HCT116 (cell line): ENCODE data around the gene AP4M1. TPM values are rescaled to one million over a fixed set of nuclear protein-coding genes. Genes with fewer than 3 reads are reported as not detected.

ENCODE experiments used
- ATAC-seq: fragments of 200-7000 bp; cut with Tn5 transposase; 2 replicates; pipeline ENCODE4 v1.9.1; 2020; ENCODE audit warnings: mild to moderate bottlenecking, moderate library complexity
- BruUV-seq: library from RNA; stranded (reverse); fragments of 400-500 nt; replicated peaks from 2 replicates; lab custom pipeline; 2021; lab: Mats Ljungman, UMichigan
- CTCF ChIA-PET: fragments of 300-600 bp; sonication (Branson Sonifier 250); formaldehyde crosslinking; loops from one replicate; lab custom pipeline; 2021; ENCODE audit warnings: antibody characterized with exemption; lab: Charles Lee
- POLR2A ChIA-PET: fragments of 300-600, 350-600 bp; sonication (Branson Sonifier 250); formaldehyde crosslinking; loops from one replicate; lab custom pipeline; 2021; ENCODE audit warnings: antibody characterized with exemption; lab: Charles Lee
- RAD21 ChIA-PET, 2 experiments: fragments of 300-600 bp; sonication (Branson Sonifier 250); formaldehyde crosslinking; loops; one replicate each; lab custom pipeline; 2023; ENCODE audit warnings: low total read pairs in 2 of 2; ENCODE audit not compliant: uncharacterized antibody in 2 of 2, unreplicated experiment in 2 of 2, low non-redundant PET in 1 of 2; lab: Charles Lee
- DNase-seq: peaks from one replicate; pipeline ENCODE4 v3.0.0-alpha.2; 2010; ENCODE audit warnings: low read depth, low spot score
- H2AFZ ChIP-seq: fragments of 200-600 bp; shearing (Covaris generic), sonication (generic); 2 replicates; pipeline ENCODE4 v1.6.1; 2017; ENCODE audit warnings: low read depth, mixed run types, mixed read lengths, antibody characterized with exemption, low read length; ENCODE audit not compliant: poor library complexity, severe bottlenecking
- H3K27ac ChIP-seq: 2 replicates; pipeline ENCODE4 v1.5.1; 2012; ENCODE audit warnings: low read depth, low read length
- H3K27me3 ChIP-seq: fragments of 200-600 bp; sonication (generic); 2 replicates; pipeline ENCODE4 v1.6.1; 2016; ENCODE audit warnings: mixed run types, low read length, mixed read lengths; ENCODE audit not compliant: insufficient read depth
- H3K36me3 ChIP-seq, 2 experiments: fragments of 200-500 bp in 1 of 2; fragments of 200-600 bp in 1 of 2; sonication (Bioruptor generic) in 1 of 2; sonication (generic) in 1 of 2; 2 replicates each; pipeline versions ENCODE4 v1.5.1 to v1.6.1; 2014 to 2016; ENCODE audit warnings: low read length in 2 of 2, inconsistent platforms in 1 of 2, mixed read lengths in 1 of 2, mixed run types in 1 of 2; ENCODE audit not compliant: insufficient read depth in 2 of 2, control insufficient read depth in 1 of 2
- H3K4me1 ChIP-seq, 2 experiments: fragments of 200-600 bp in 1 of 2; sonication (generic) in 1 of 2; 2 replicates each; pipeline versions ENCODE4 v1.5.1 to v1.6.1; 2012 to 2017; ENCODE audit warnings: low read length in 2 of 2, inconsistent platforms in 1 of 2, mild to moderate bottlenecking in 1 of 2, mixed read lengths in 1 of 2, mixed run types in 1 of 2, moderate library complexity in 1 of 2; ENCODE audit not compliant: insufficient read depth in 2 of 2, control insufficient read depth in 1 of 2
- H3K4me2 ChIP-seq: fragments of 200-600 bp; sonication (generic); 2 replicates; pipeline ENCODE4 v1.6.1; 2017; ENCODE audit warnings: mixed run types, low read length, mixed read lengths
- H3K4me3 ChIP-seq, 2 experiments: fragments of 200-600 bp in 1 of 2; sonication (generic) in 1 of 2; replicated peaks in 1 of 2; 2 replicates each; pipeline ENCODE4 v1.5.1; 2011 to 2016; ENCODE audit warnings: low read length in 2 of 2, control low read depth in 1 of 2, low read depth in 1 of 2, mild to moderate bottlenecking in 1 of 2, mixed read lengths in 1 of 2, mixed run types in 1 of 2
- H3K79me2 ChIP-seq: fragments of 200-600 bp; sonication (generic); 2 replicates; pipeline ENCODE4 v1.6.1; 2017; ENCODE audit warnings: mild to moderate bottlenecking, mixed run types, low read length, moderate library complexity, mixed read lengths; ENCODE audit not compliant: insufficient read depth
- H3K9ac ChIP-seq: fragments of 200-600 bp; sonication (generic); 2 replicates; pipeline ENCODE4 v1.6.1; 2016; ENCODE audit warnings: low read length, mixed read lengths
- H3K9me2 ChIP-seq: fragments of 200-600 bp; sonication (generic), shearing (Covaris generic); 2 replicates; pipeline ENCODE4 v1.6.1; 2017; ENCODE audit warnings: mixed run types, mild to moderate bottlenecking, moderate library complexity; ENCODE audit not compliant: insufficient read depth
- H3K9me3 ChIP-seq, 2 experiments: fragments of 200-500 bp in 1 of 2; fragments of 200-600 bp in 1 of 2; sonication (Bioruptor generic) in 1 of 2; sonication (generic) in 1 of 2; 2 replicates each; pipeline ENCODE4 v1.6.1; 2014 to 2017; ENCODE audit warnings: low read length in 2 of 2, mixed read lengths in 2 of 2, inconsistent platforms in 1 of 2, low read depth in 1 of 2, mild to moderate bottlenecking in 1 of 2, mixed run types in 1 of 2, moderate library complexity in 1 of 2; ENCODE audit not compliant: control insufficient read depth in 1 of 2, insufficient read depth in 1 of 2
- H4K20me1 ChIP-seq: fragments of 200-600 bp; sonication (generic), shearing (Covaris generic); 2 replicates; pipeline ENCODE4 v1.6.1; 2017; ENCODE audit warnings: mixed run types, mild to moderate bottlenecking, moderate library complexity; ENCODE audit not compliant: insufficient read depth
- CBX3 ChIP-seq: IDR thresholded peaks from 2 replicates; pipeline ENCODE4 v1.6.1; 2012; ENCODE audit warnings: low read depth
- EGR1 ChIP-seq: IDR thresholded peaks from 2 replicates; pipeline ENCODE4 v1.6.1; 2012; ENCODE audit warnings: low read depth
- ELF1 ChIP-seq: IDR thresholded peaks from 2 replicates; pipeline ENCODE4 v1.6.1; 2012; ENCODE audit warnings: low read depth, borderline replicate concordance
- EZH2 ChIP-seq: fragments of 200-600 bp; sonication (generic); IDR thresholded peaks from 2 replicates; pipeline ENCODE4 v1.6.1; 2017; ENCODE audit warnings: antibody characterized with exemption, mixed run types
- EZH2phosphoT487 ChIP-seq: fragments of 200-600 bp; IDR thresholded peaks from 2 replicates; pipeline ENCODE4 v1.6.1; 2018; ENCODE audit warnings: antibody characterized with exemption, borderline replicate concordance
- FOSL1 ChIP-seq: IDR thresholded peaks from 2 replicates; pipeline ENCODE4 v1.6.1; 2012; ENCODE audit warnings: low read depth
- POLR2A ChIP-seq: IDR thresholded peaks from 2 replicates; pipeline ENCODE4 v1.7.0; 2011; ENCODE audit warnings: borderline replicate concordance; ENCODE audit not compliant: insufficient read depth, insufficient read length; ENCODE audit errors: extremely low read depth
- REST ChIP-seq: IDR thresholded peaks from 2 replicates; pipeline ENCODE4 v1.6.1; 2012; ENCODE audit warnings: low read depth
- TCF7L2 ChIP-seq: IDR thresholded peaks from 2 replicates; pipeline ENCODE4 v1.7.0; 2011; ENCODE audit warnings: borderline replicate concordance, inconsistent platforms; ENCODE audit not compliant: insufficient read depth, insufficient read length; ENCODE audit errors: extremely low read depth
- ZNF274 ChIP-seq: fragments of 200-500 bp; sonication (Bioruptor generic); IDR thresholded peaks from 2 replicates; pipeline ENCODE4 v1.6.1; 2014; ENCODE audit warnings: mild to moderate bottlenecking, low read depth, low read length, inconsistent platforms
- intact Hi-C: fragments of 100-400 bp; cut with micrococcal nuclease; formaldehyde crosslinking; loops from 2 replicates; pipeline ENCODE4 v1.10.0; 2022
- total RNA-seq: library from RNA; stranded (reverse); gene quantifications from one replicate; pipeline ENCODE4 v1.2.1, GENCODE V29; 2021; ENCODE audit not compliant: unreplicated experiment

AP4M1 gene
- total RNA-seq, 1 experiment from 2014 or later = 20.0 TPM

GRCh38 chr7:100111914-100112313 is 10.5 kb downstream of the AP4M1 start:
- DNase-seq (no peak), ATAC-seq (no peak)
- Histone ChIP-seq H3K27me3 (no peaks in the 10 kb centered on the region), H3K36me3 (peaks cover 3 to 18% of the 10 kb centered on the region in 2 experiments; a peak in 3 of 4 replicates), H4K20me1 (no peaks in the 10 kb centered on the region), H3K4me3 (no peak overlapping the region), H3K9ac (no peak overlapping the region), H3K9me3 (no peaks in the 10 kb centered on the region), H2AFZ (no peak overlapping the region), H3K9me2 (no peaks in the 10 kb centered on the region), H3K27ac (no peak overlapping the region), H3K4me1 (no peaks in the 10 kb centered on the region), H3K79me2 (no peaks in the 10 kb centered on the region), H3K4me2 (no peak overlapping the region)
- BruUV-seq = no TSS peak
- TF ChIP-seq TCF7L2 (no peak), ZNF274 (no peak), CBX3 (no peak), POLR2A (no peak), EZH2 (no peak), EZH2phosphoT487 (no peak), FOSL1 (no peak), EGR1 (no peak), REST (no peak), ELF1 (no peak)
- ChIA-PET POLR2A (no interaction called here), CTCF (no interaction called here), RAD21 (no interaction called here)
- intact Hi-C loops = no loop called here
